ENCODE results near the gene ZMYND15.

The ZMYND15 gene

DNA sequence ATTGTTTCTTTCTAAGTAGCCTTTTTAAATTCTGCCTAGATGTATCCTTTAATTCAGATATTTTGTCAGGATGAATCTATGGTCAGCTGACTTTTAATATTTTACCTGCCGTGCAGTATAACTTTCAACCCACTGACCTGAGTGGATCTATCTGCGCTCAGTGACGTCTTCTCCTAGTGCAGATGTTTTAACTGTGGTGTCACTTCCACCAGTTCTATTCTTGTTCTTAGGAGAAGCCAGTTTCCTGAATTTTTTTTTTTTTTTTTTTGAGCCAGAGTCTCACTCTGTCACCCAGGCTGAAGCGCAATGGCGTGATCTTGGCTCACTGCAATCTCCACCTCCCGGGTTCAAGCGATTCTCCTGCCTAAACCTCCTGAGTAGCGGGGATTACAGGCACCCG lies 27.1 kb downstream of the ZMYND15 start:
- CTCF ChIA-PET = no interaction called here
- no peak for DNase-seq
- H3K27me3 ChIP-seq (replicated peaks in 2 of 5; ENCODE audit: control insufficient read depth in 4 of 5, insufficient read depth in 5 of 5, low read length in 4 of 5) = peaks cover 0 to 2% (median 0%) of the 10 kb centered on the region in 5 experiments
- no peaks in the 10 kb centered on the region for H3K36me3 ChIP-seq (ENCODE audit: control insufficient read depth in 4 of 4, insufficient read depth in 4 of 4, low read length in 3 of 4)
- POLR2A ChIA-PET = no interaction called here
- no peak overlapping the region for H3K4me3 ChIP-seq (ENCODE audit: control insufficient read depth in 1 of 7, extremely low read depth in 1 of 7, insufficient read depth in 4 of 7, low read depth in 2 of 7, low read length in 6 of 7)
- H3K9me3 ChIP-seq (ENCODE audit: control extremely low read depth in 1 of 5, control insufficient read depth in 4 of 5, insufficient read depth in 2 of 5, low read depth in 1 of 5, low read length in 4 of 5) = no peaks in the 10 kb centered on the region
- no peak overlapping the region for H3K27ac ChIP-seq (ENCODE audit: insufficient read depth in 1 of 2, low read depth in 1 of 2, low read length in 2 of 2, poor library complexity in 1 of 2, severe bottlenecking in 2 of 2)
- 100% methylated on average over 2 of the region's 9 CpGs for WGBS (ENCODE audit: insufficient coverage)
- H3K4me1 ChIP-seq (ENCODE audit: control extremely low read depth in 1 of 4, control insufficient read depth in 4 of 4, insufficient read depth in 4 of 4, low read length in 3 of 4) = peaks cover 0 to 12% (median 8%) of the 10 kb centered on the region in 4 experiments

DNA sequence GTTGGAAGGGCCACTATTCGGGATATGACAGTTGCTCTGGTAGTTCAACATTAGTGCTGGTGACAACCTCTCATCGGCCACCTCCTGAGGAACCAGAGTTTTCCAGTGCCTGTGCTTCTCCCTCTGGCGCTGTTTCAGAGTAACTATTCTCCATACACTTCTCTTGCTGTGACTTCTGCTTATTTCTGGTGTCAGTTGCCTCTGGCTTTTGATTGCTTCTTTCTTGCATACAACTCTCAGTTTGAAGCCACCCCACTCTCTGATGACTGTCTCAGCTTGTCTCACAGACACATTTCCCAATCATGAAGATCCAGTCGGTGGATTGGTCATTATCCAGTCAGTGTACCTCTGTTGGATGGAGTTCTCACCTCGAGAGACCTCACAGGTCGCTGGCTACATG lies 28.7 kb downstream of the ZMYND15 start:
- no peak for DNase-seq
- H3K4me3 ChIP-seq (ENCODE audit: control insufficient read depth in 1 of 7, extremely low read depth in 1 of 7, insufficient read depth in 4 of 7, low read depth in 2 of 7, low read length in 6 of 7) = no peak overlapping the region
- POLR2A ChIA-PET = no interaction called here
- H3K27ac ChIP-seq (ENCODE audit: insufficient read depth in 1 of 2, low read depth in 1 of 2, low read length in 2 of 2, poor library complexity in 1 of 2, severe bottlenecking in 2 of 2) = no peak overlapping the region
- peaks cover 0 to 12% (median 8%) of the 10 kb centered on the region in 4 experiments for H3K4me1 ChIP-seq (ENCODE audit: control extremely low read depth in 1 of 4, control insufficient read depth in 4 of 4, insufficient read depth in 4 of 4, low read length in 3 of 4)
- H3K27me3 ChIP-seq (replicated peaks in 2 of 5; ENCODE audit: control insufficient read depth in 4 of 5, insufficient read depth in 5 of 5, low read length in 4 of 5) = peaks cover 0 to 5% (median 2%) of the 10 kb centered on the region in 5 experiments
- no peaks in the 10 kb centered on the region for H3K36me3 ChIP-seq (ENCODE audit: control insufficient read depth in 4 of 4, insufficient read depth in 4 of 4, low read length in 3 of 4)
- 97% methylated on average over 4 of the region's 6 CpGs for WGBS (ENCODE audit: insufficient coverage)
- H3K9me3 ChIP-seq (ENCODE audit: control extremely low read depth in 1 of 5, control insufficient read depth in 4 of 5, insufficient read depth in 2 of 5, low read depth in 1 of 5, low read length in 4 of 5) = no peaks in the 10 kb centered on the region
- CTCF ChIA-PET = interaction anchor here (0.6 to 0.8 kb wide), 2 partner anchors 15 to 41 kb away, joined by 3 read pairs; no protein-coding TSS in a partner anchor

DNA sequence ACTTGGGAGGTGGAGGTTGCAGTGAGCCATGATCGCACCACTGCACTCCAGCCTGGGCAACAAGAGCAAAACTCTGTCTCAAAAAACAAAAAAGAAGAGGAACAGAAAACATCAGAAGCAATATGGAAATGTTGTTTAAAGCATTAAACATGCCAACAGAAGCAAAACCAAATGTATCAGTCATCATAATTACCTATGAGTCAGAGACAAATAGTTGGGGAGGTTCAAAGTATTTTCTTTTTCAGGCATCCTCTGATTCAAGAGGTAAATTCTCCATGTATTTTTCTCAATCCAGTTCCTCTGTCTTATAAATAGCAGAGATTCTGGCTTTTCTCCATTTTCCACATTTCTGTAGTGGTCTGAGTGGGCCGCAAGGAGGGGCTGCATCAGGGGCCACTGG lies 30.0 kb downstream of the ZMYND15 start:
- POLR2A ChIA-PET = no interaction called here
- Histone ChIP-seq H3K27ac (ENCODE audit: insufficient read depth in 1 of 2, low read depth in 1 of 2, low read length in 2 of 2, poor library complexity in 1 of 2, severe bottlenecking in 2 of 2) (no peak overlapping the region), H3K27me3 (replicated peaks in 2 of 5; ENCODE audit: control insufficient read depth in 4 of 5, insufficient read depth in 5 of 5, low read length in 4 of 5) (peaks cover 0 to 7% (median 5%) of the 10 kb centered on the region in 5 experiments), H3K4me1 (ENCODE audit: control extremely low read depth in 1 of 4, control insufficient read depth in 4 of 4, insufficient read depth in 4 of 4, low read length in 3 of 4) (peaks cover 0 to 7% (median 6%) of the 10 kb centered on the region in 4 experiments), H3K36me3 (ENCODE audit: control insufficient read depth in 4 of 4, insufficient read depth in 4 of 4, low read length in 3 of 4) (no peaks in the 10 kb centered on the region), H3K4me3 (ENCODE audit: control insufficient read depth in 1 of 7, extremely low read depth in 1 of 7, insufficient read depth in 4 of 7, low read depth in 2 of 7, low read length in 6 of 7) (no peak overlapping the region), H3K9me3 (ENCODE audit: control extremely low read depth in 1 of 5, control insufficient read depth in 4 of 5, insufficient read depth in 2 of 5, low read depth in 1 of 5, low read length in 4 of 5) (no peaks in the 10 kb centered on the region)
- CTCF ChIA-PET = interaction anchor here (1.6 kb wide), 1 partner anchor 20 kb away, joined by 5 read pairs; no protein-coding TSS in a partner anchor
- WGBS (ENCODE audit: insufficient coverage) = 100% methylated on average over 1 of the region's 2 CpGs
- no peak for DNase-seq

DNA sequence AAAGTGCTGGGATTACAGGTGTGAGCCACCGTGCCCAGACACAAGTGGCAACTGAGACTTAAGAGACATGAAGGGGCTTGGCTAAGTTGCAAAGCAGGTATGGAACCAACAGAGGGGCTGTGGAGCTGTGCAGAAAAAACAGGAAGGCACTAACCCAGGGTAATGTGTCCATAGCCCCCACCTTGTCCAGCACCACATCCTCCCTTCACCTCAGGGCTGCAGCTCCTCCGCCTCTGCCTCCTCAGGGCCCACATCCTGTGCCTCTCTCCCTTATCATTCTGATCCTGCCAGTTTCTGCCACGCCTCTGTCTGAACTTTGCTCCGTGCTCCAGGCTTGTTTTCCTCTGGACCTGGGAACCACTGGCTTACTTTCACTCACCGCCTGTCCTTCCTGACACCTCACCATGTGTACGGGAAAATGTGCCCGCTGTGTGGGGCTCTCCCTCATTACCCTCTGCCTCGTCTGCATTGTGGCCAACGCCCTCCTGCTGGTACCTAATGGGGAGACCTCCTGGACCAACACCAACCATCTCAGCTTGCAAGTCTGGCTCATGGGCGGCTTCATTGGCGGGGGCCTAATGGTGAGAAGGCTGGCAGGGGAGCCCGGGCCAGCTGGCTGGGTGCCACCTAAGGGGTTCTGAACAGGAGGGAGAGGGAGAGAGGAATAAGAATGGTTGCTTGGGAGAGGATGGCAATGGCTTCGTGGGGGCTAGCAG lies 32.0 kb downstream of the ZMYND15 start, which contains the start of gene TM4SF5:
TM4SF5 (plus strand) TSS at position 368 of the 716 bp plus-strand sequence; CDS start at position 405, 37 bp downstream.
- 75% methylated on average over 10 of the region's 13 CpGs for WGBS (ENCODE audit: insufficient coverage)
- H3K27me3 ChIP-seq (replicated peaks in 2 of 5; ENCODE audit: control insufficient read depth in 4 of 5, insufficient read depth in 5 of 5, low read length in 4 of 5) = peaks cover 0 to 7% (median 5%) of the 10 kb centered on the region in 5 experiments
- H3K36me3 ChIP-seq (ENCODE audit: control insufficient read depth in 4 of 4, insufficient read depth in 4 of 4, low read length in 3 of 4) = no peaks in the 10 kb centered on the region
- no peaks in the 10 kb centered on the region for H3K9me3 ChIP-seq (ENCODE audit: control extremely low read depth in 1 of 5, control insufficient read depth in 4 of 5, insufficient read depth in 2 of 5, low read depth in 1 of 5, low read length in 4 of 5)
- DNase-seq = no peak
- ChIA-PET CTCF (interaction anchor here (0.6 to 0.9 kb wide), 2 partner anchors 9 to 12 kb away, joined by 3 to 6 read pairs; no protein-coding TSS in a partner anchor), POLR2A (no interaction called here)
- H3K4me3 ChIP-seq (ENCODE audit: control insufficient read depth in 1 of 7, extremely low read depth in 1 of 7, insufficient read depth in 4 of 7, low read depth in 2 of 7, low read length in 6 of 7) = no peak within 1 kb of the TSS
- no peak within 1 kb of the TSS for H3K27ac ChIP-seq (ENCODE audit: insufficient read depth in 1 of 2, low read depth in 1 of 2, low read length in 2 of 2, poor library complexity in 1 of 2, severe bottlenecking in 2 of 2)
- peaks cover 0 to under 1% (median under 1%) of the 10 kb centered on the region in 4 experiments for H3K4me1 ChIP-seq (ENCODE audit: control extremely low read depth in 1 of 4, control insufficient read depth in 4 of 4, insufficient read depth in 4 of 4, low read length in 3 of 4)

DNA sequence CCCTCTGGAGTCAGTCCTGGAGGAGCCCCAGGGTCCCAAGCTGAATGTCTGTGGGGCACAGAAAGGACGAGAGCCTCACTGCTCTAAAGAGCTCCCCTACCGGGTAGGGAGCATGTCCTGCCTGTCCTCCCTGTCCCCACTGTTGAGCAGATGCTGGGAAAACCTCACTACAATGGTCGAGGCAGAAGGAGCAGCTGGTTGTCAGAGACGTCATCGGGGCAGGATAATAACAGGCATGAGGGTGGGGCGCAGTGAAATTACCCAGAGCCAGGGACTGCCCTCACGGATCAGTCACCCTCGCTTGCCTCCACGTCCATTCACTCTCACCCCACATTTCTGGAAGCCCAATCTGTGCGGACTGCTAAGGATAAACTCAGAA lies 32.6 kb downstream of the ZMYND15 start:
- CTCF ChIA-PET = interaction anchor here (0.9 kb wide), 1 partner anchor 9 kb away, joined by 6 read pairs; no protein-coding TSS in a partner anchor
- 97% methylated on average over 9 of the region's 10 CpGs for WGBS (ENCODE audit: insufficient coverage)
- H3K4me1 ChIP-seq (ENCODE audit: control extremely low read depth in 1 of 4, control insufficient read depth in 4 of 4, insufficient read depth in 4 of 4, low read length in 3 of 4) = no peaks in the 10 kb centered on the region
- no peak overlapping the region for H3K27ac ChIP-seq (ENCODE audit: insufficient read depth in 1 of 2, low read depth in 1 of 2, low read length in 2 of 2, poor library complexity in 1 of 2, severe bottlenecking in 2 of 2)
- H3K9me3 ChIP-seq (ENCODE audit: control extremely low read depth in 1 of 5, control insufficient read depth in 4 of 5, insufficient read depth in 2 of 5, low read depth in 1 of 5, low read length in 4 of 5) = no peaks in the 10 kb centered on the region
- POLR2A ChIA-PET = no interaction called here
- no peaks in the 10 kb centered on the region for H3K36me3 ChIP-seq (ENCODE audit: control insufficient read depth in 4 of 4, insufficient read depth in 4 of 4, low read length in 3 of 4)
- no peak overlapping the region for H3K4me3 ChIP-seq (ENCODE audit: control insufficient read depth in 1 of 7, extremely low read depth in 1 of 7, insufficient read depth in 4 of 7, low read depth in 2 of 7, low read length in 6 of 7)
- no peak for DNase-seq
- H3K27me3 ChIP-seq (replicated peaks in 2 of 5; ENCODE audit: control insufficient read depth in 4 of 5, insufficient read depth in 5 of 5, low read length in 4 of 5) = peaks cover 0 to 7% (median 5%) of the 10 kb centered on the region in 5 experiments

DNA sequence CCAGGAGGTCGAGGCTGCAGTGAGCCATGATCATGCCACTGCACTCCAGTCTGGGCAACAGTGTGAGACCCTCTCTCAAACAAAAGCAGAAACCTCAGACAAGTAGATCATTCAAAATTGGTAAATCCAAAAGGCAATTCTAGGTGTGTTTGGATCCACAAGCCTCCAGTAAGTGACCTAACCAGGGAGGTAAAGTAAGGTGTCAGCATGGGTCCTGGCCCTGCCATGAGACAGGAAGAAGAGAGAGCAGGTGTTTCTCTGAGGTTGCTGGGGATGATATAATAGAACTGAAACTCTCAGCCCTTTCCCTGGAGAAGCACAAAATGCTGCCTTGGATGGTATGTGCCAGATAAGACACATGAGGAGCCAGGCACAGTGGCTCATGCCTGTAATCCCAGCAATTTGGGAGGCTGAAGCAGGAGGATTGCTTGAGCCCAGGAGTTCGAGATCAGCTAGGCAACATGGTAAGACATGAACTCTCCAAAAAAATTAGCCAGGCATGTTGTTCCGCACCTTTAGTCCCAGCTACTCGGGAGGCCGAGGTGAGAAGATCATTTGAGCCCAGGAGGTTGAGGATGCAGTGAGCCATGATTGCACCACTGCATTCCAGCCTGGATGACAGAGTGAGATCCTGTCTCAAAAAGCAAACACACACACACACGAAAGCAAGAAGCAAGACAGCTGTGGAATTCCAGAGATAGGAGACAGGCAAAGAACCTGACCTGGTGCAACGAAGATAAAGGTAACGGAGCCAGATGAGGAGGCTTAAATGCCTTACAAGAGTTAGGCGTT lies 38.5 kb downstream of the ZMYND15 start:
- 93% methylated on average over 8 of the region's 9 CpGs for WGBS (ENCODE audit: insufficient coverage)
- peaks cover 0 to 33% (median 9%) of the 10 kb centered on the region in 5 experiments for H3K27me3 ChIP-seq (replicated peaks in 2 of 5; ENCODE audit: control insufficient read depth in 4 of 5, insufficient read depth in 5 of 5, low read length in 4 of 5)

More for the DNA sequence above, 38.5 kb downstream of the ZMYND15 start:
- no peak overlapping the region for H3K27ac ChIP-seq (ENCODE audit: insufficient read depth in 1 of 2, low read depth in 1 of 2, low read length in 2 of 2, poor library complexity in 1 of 2, severe bottlenecking in 2 of 2)
- no peak for DNase-seq
- H3K4me3 ChIP-seq (ENCODE audit: control insufficient read depth in 1 of 7, extremely low read depth in 1 of 7, insufficient read depth in 4 of 7, low read depth in 2 of 7, low read length in 6 of 7) = no peak overlapping the region
- H3K4me1 ChIP-seq (ENCODE audit: control extremely low read depth in 1 of 4, control insufficient read depth in 4 of 4, insufficient read depth in 4 of 4, low read length in 3 of 4) = peaks cover 0 to 3% (median 0%) of the 10 kb centered on the region in 4 experiments
- no peaks in the 10 kb centered on the region for H3K9me3 ChIP-seq (ENCODE audit: control extremely low read depth in 1 of 5, control insufficient read depth in 4 of 5, insufficient read depth in 2 of 5, low read depth in 1 of 5, low read length in 4 of 5)
- CTCF ChIA-PET = interaction anchor here (1.6 kb wide), 1 partner anchor 34 kb away, joined by 4 read pairs; no protein-coding TSS in a partner anchor
- no peaks in the 10 kb centered on the region for H3K36me3 ChIP-seq (ENCODE audit: control insufficient read depth in 4 of 4, insufficient read depth in 4 of 4, low read length in 3 of 4)
- POLR2A ChIA-PET = no interaction called here

All from common myeloid progenitor, CD34-positive (primary cell).